Heart left ventricle (tissue), 16 donors: Measurements from ENCODE around the gene CLMN. TPM values are rescaled to one million over a fixed set of nuclear protein-coding genes. Genes with fewer than 3 reads are reported as not detected.
A peak's percentile ranks its signal among the peaks of the same experiment; 100 is the strongest.
"Not testable (repeated sequence)": the region's sequence is repeated elsewhere in the genome, so short reads cannot be mapped to it uniquely, and the experiment has no call there.

Experiments
- ATAC-seq, 4 donors: fragments of 200-7000 bp; cut with Tn5 transposase; one replicate each; pipeline ENCODE4 v1.9.1; 2020 to 2022; ENCODE audit warnings: moderate library complexity in 4 of 4, mild to moderate bottlenecking in 3 of 4, moderate number of reproducible peaks in 1 of 4
- DNase-seq, 5 donors: peaks; one replicate each; pipeline ENCODE4 v3.0.0-alpha.2; 2020
- H3K27ac ChIP-seq, 12 donors: fragments of 200-600 bp; sonication (generic) in 4 of 12; one replicate each; pipeline versions ENCODE4 v1.5.0 to v1.8.0; 2016 to 2022; ENCODE audit warnings: mild to moderate bottlenecking in 2 of 12
- H3K27me3 ChIP-seq, 9 donors: fragments of 200-600 bp; sonication (generic) in 2 of 9; one replicate each; pipeline versions ENCODE4 v1.5.1 to v1.8.0; 2016 to 2022; ENCODE audit warnings: mild to moderate bottlenecking in 3 of 9
- H3K36me3 ChIP-seq, 9 donors: fragments of 200-600 bp; sonication (generic) in 2 of 9; one replicate each; pipeline versions ENCODE4 v1.5.0 to v1.8.0; 2018 to 2022; ENCODE audit warnings: mild to moderate bottlenecking in 2 of 9
- H3K4me1 ChIP-seq, 12 donors: fragments of 200-600 bp; sonication (generic) in 4 of 12; one replicate each; pipeline versions ENCODE4 v1.5.0 to v1.8.0; 2016 to 2022; ENCODE audit warnings: mild to moderate bottlenecking in 3 of 12
- H3K4me3 ChIP-seq, 12 donors: fragments of 200-600 bp; sonication (generic) in 4 of 12; one replicate each; pipeline versions ENCODE4 v1.5.0 to v1.8.0; 2017 to 2022; ENCODE audit warnings: mild to moderate bottlenecking in 9 of 12, moderate library complexity in 4 of 12
- H3K9me3 ChIP-seq, 12 donors: fragments of 200-600 bp; sonication (generic) in 4 of 12; one replicate each; pipeline versions ENCODE4 v1.5.0 to v1.8.0; 2016 to 2022; ENCODE audit warnings: mild to moderate bottlenecking in 1 of 12
- CTCF ChIP-seq, 12 donors: fragments of 200-600 bp; sonication (generic) in 4 of 12; IDR thresholded peaks; one replicate each; pipeline versions ENCODE4 v1.5.0 to v1.8.0; 2018 to 2022; ENCODE audit warnings: antibody characterized with exemption in 12 of 12, mild to moderate bottlenecking in 5 of 12
- POLR2A ChIP-seq, 2 donors: fragments of 450-650 bp; IDR thresholded peaks; one replicate each; pipeline ENCODE4 v1.6.1; 2017; ENCODE audit warnings: antibody characterized with exemption in 2 of 2, mild to moderate bottlenecking in 2 of 2, moderate library complexity in 2 of 2
- WGBS, 4 donors: extraction: QIAGEN DNeasy Blood & Tissue Kit in 2 of 4; methylation state at CpG; one replicate each; pipeline versions ENCODE4 v1.1.5 to v1.1.7; 2013 to 2018; 5-methylcytosine and 5-hydroxymethylcytosine counted together
- intact Hi-C, 10 donors: fragments of 100-400 bp; cut with DNase I; formaldehyde crosslinking; loops; one replicate each; pipeline versions ENCODE4 v1.11.1 to v1.14.2; 2022
- polyA plus RNA-seq, 2 donors: library from polyadenylated mRNA; stranded (reverse); fragments of 200-250 nt; gene quantifications; one replicate each; pipeline ENCODE4 v1.2.3, GENCODE V29; 2013
- total RNA-seq, 9 donors: library from RNA; depleted of rRNA in 2 of 9; stranded (reverse); fragments of >200 nt in 2 of 9; fragmentation: NEBNext Ultra II Directional in 3 of 9; extraction: Animal tissue kit (Norgen Biotek cat#: 25700) in 3 of 9; gene quantifications; one replicate each; pipeline versions ENCODE4 v1.1.0 to v1.2.4, GENCODE V29; 2016 to 2023
- donor health status: ischemic (EF 13 %, LVEDD 7.1; RV severe dilation, severe dysfunction).
- donor health status: healthy with polysubstance abuse.
- donor health status: DM: no; HTN: yes; CAD: no.
- donor health status: DM: no; HTN: no; CAD: no.
- donor health status: ischemic (EF 25% LVEDD 6.9; RV normal size, moderate dysfunction).
- donor health status: ischemic (EF 25% LVEDD 5.7; RV mildly dilated, moderate dysfunction).
- donor health status: healthy.
- donor health status: DM: yes; HTN: yes; CAD: no.
- donor health status: ischemic (EF 35%, LVEDD 5.7; RV mildly dilated, moderate dysfunction).
- donor health status: nonischemic (EF 11% LVEDD 7.7; RV severe dilation, severe dysfunction).
- donor health status: DM: yes; HTN: yes; CAD: no.
- donor health status: PGD.
- donor health status: ischemic (EF 29% LVEDD 5.4; RV normal size, mild dysfunction).
- donor health status: nonischemic (EF 23%, LVEDD 6.1; RV moderate dilation, normal function).

Gene CLMN
- total and polyA plus RNA-seq, 11 donors = 3.1 to 10.2 (median 6.7) TPM

DNA sequence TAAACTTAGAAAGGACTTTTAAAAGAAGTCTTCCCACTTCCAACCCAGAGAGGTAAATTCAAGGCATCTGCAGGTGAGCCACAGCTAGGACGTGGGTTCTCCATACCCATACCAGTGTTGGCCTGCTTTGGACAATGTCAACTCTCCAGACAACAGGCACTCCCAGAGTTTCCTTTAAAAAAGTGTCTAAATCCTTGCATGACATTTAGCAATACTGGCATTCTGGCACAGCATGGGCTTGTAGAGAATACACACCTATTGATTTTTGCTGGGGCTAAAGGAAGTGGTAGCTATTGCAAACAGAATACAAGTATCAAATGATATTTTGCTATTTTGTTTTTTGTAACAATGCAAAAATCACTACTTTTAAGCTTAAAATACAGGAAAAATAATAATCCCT is 136.6 kb downstream of the CLMN start:
- peaks cover 11 to 57% (median 46%) of the 10 kb centered on the region in 12 donors for H3K4me1 ChIP-seq
- intact Hi-C loops = loop anchor here in 2 of 10 donors (10.0 kb wide), 2 partner anchors 212 to 232 kb away; no protein-coding TSS in a partner anchor
- H3K27me3 ChIP-seq = peaks cover 0 to 6% (median 0%) of the 10 kb centered on the region in 9 donors
- no peak overlapping the region for H3K4me3 ChIP-seq
- H3K9me3 ChIP-seq = peaks cover 0 to 5% (median 0%) of the 10 kb centered on the region in 12 donors
- DNase-seq = no peak
- TF ChIP-seq POLR2A (IDR thresholded peaks at IDR 0.05) (no peak), CTCF (IDR thresholded peaks at IDR 0.05) (no peak)
- no peaks in the 10 kb centered on the region for H3K36me3 ChIP-seq
- WGBS, 4 donors = 71 to 93% (median 80%) methylated on average over 1 of the region's 1 CpG
- no peak for ATAC-seq
- peak overlapping the region; percentile 69 to 97 (median 84) for H3K27ac ChIP-seq

DNA sequence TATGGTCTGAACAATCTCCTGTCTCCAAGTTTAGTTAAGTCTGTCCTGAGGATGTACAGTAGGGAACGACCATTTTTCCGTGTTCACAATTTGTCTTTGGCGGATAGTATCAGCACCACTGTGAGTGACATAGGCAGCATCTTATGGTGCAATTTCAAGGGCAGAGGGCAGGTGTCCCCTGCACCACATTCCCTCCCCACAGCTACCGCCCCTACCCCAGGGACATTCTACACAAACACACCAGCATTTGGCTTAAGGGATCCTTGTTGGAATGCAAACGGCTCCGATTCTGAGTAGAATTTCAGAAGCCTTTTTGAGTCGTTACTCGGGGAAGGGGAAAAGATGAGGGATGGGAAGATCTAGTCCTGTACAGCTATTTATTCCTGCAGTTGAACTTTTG is 137.3 kb downstream of the CLMN start:
- Histone ChIP-seq H3K36me3 (no peaks in the 10 kb centered on the region), H3K4me3 (no peak overlapping the region), H3K4me1 (peaks cover 11 to 55% (median 46%) of the 10 kb centered on the region in 12 donors), H3K27me3 (peaks cover 0 to 6% (median 0%) of the 10 kb centered on the region in 9 donors), H3K9me3 (no peaks in the 10 kb centered on the region), H3K27ac (peak overlapping the region; percentile 59 to 97 (median 84))
- 56 to 75% (median 65%) methylated on average over 8 of the region's 8 CpGs for WGBS, 4 donors
- TF ChIP-seq CTCF (IDR thresholded peaks at IDR 0.05) = no peak
- DNase-seq (no peak), ATAC-seq (no peak)
- intact Hi-C loops = loop anchor here in 2 of 10 donors (10.0 kb wide), 2 partner anchors 212 to 232 kb away; no protein-coding TSS in a partner anchor

- no peak overlapping the region for H3K4me3 ChIP-seq
- H3K27ac ChIP-seq = peak overlapping the region in 8 of 12 donors; percentile 5 to 97 (median 78)
- TF ChIP-seq CTCF (IDR thresholded peaks at IDR 0.05) (no peak), POLR2A (IDR thresholded peaks at IDR 0.05) (no peak)
- H3K27me3 ChIP-seq = peaks cover 0 to 6% (median 0%) of the 10 kb centered on the region in 9 donors
- ATAC-seq (no peak), DNase-seq (no peak)
- no peaks in the 10 kb centered on the region for H3K36me3 ChIP-seq
- peaks cover 11 to 49% (median 39%) of the 10 kb centered on the region in 12 donors for H3K4me1 ChIP-seq
- H3K9me3 ChIP-seq = no peaks in the 10 kb centered on the region
- intact Hi-C loops = loop anchor here in 2 of 10 donors (10.0 kb wide), 2 partner anchors 214 to 234 kb away; no protein-coding TSS in a partner anchor
- whole genome bisulfite sequencing, 4 donors = 84 to 89% (median 88%) methylated on average over 8 of the region's 8 CpGs
Observed at GRCh38 chr14:95180966-95181741, 138.6 kb downstream of the CLMN start.

DNA sequence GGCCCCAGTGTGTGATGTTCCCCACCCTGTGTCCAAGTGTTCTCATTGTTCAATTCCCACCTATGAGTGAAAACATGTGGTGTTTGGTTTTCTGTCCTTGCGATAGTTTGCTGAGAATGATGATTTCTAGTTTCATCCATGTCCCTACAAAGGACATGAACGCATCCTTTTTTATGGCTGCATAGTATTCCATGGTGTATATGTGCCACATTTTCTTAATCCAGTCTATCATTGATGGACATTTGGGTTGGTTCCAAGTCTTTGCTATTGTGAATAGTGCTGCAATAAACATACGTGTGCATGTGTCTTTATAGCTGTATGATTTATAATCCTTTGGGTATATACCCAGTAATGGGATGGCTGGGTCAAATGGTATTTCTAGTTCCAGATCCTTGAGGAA is 144.0 kb downstream of the CLMN start:
- intact Hi-C loops, H3K36me3 ChIP-seq, H3K27ac ChIP-seq, DNase-seq, H3K4me3 ChIP-seq, ATAC-seq, H3K9me3 ChIP-seq, H3K27me3 ChIP-seq: not testable (repeated sequence)
- WGBS, 4 donors = 95 to 99% (median 97%) methylated on average over 3 of the region's 3 CpGs
- H3K4me1 ChIP-seq = peaks cover 0 to 20% (median 0%) of the 10 kb centered on the region in 12 donors
